IMR-90 (cell line): Measurements from ENCODE around the gene CAMTA1.

ENCODE experiments used
- BHLHE40 ChIP-seq: fragments of 150-350 bp; IDR thresholded peaks from 2 replicates; pipeline ENCODE4 v1.6.1; 2016; ENCODE audit warnings: mild to moderate bottlenecking, low read depth, low read length
- CEBPB ChIP-seq: IDR thresholded peaks from 2 replicates; pipeline ENCODE4 v1.6.1; 2012; ENCODE audit warnings: low read depth, low read length, improper control_type of control experiment
- CHD1 ChIP-seq: IDR thresholded peaks from 2 replicates; pipeline ENCODE4 v1.6.1; 2012; ENCODE audit warnings: low read depth, low read length, improper control_type of control experiment
- MAFK ChIP-seq: IDR thresholded peaks from 2 replicates; pipeline ENCODE4 v1.6.1; 2012; ENCODE audit warnings: low read depth, low read length, improper control_type of control experiment
- MXI1 ChIP-seq: IDR thresholded peaks from 2 replicates; pipeline ENCODE4 v1.6.1; 2012; ENCODE audit warnings: low read depth, mild to moderate bottlenecking, low read length, moderate library complexity, borderline replicate concordance
- NFE2L2 ChIP-seq: fragments of 150-350 bp; IDR thresholded peaks from 2 replicates; pipeline ENCODE4 v1.6.1; 2016; ENCODE audit warnings: low read depth, mild to moderate bottlenecking, low read length
- POLR2A ChIP-seq: IDR thresholded peaks from 2 replicates; pipeline ENCODE4 v1.6.1; 2012; ENCODE audit warnings: mild to moderate bottlenecking, low read depth, low read length
- RAD21 ChIP-seq: IDR thresholded peaks from 2 replicates; pipeline ENCODE4 v1.6.1; 2012; ENCODE audit warnings: low read length, improper control_type of control experiment
- RCOR1 ChIP-seq: IDR thresholded peaks from 2 replicates; pipeline ENCODE4 v1.6.1; 2012; ENCODE audit warnings: mild to moderate bottlenecking, low read length, improper control_type of control experiment; ENCODE audit not compliant: insufficient replicate concordance
- RFX5 ChIP-seq: IDR thresholded peaks from 2 replicates; pipeline ENCODE4 v1.8.0; 2012; ENCODE audit warnings: low read depth, mild to moderate bottlenecking, low read length, moderate library complexity
- SMC3 ChIP-seq: fragments of 150-350 bp; IDR thresholded peaks from 2 replicates; pipeline ENCODE4 v1.6.1; 2016; ENCODE audit warnings: low read depth, mild to moderate bottlenecking, antibody characterized with exemption, low read length, moderate library complexity
- TF ChIP-seq, protein P1 (sequence below): conservative IDR thresholded peaks from 2 replicates; pipeline ENCODE4 v1.5.1; 2012; ENCODE audit warnings: mild to moderate bottlenecking, low read depth, low read length, improper control_type of control experiment
- TF ChIP-seq, protein P2 (sequence below): fragments of 150-350 bp; IDR thresholded peaks from 2 replicates; pipeline ENCODE4 v1.6.1; 2017; ENCODE audit warnings: mild to moderate bottlenecking, antibody characterized with exemption, low read length, low read depth
- TF ChIP-seq, protein P3 (sequence below): fragments of 150-350 bp; IDR thresholded peaks from 2 replicates; pipeline ENCODE4 v1.6.1; 2016; ENCODE audit warnings: low read depth, mild to moderate bottlenecking, low read length, moderate library complexity, borderline replicate concordance

DNA sequence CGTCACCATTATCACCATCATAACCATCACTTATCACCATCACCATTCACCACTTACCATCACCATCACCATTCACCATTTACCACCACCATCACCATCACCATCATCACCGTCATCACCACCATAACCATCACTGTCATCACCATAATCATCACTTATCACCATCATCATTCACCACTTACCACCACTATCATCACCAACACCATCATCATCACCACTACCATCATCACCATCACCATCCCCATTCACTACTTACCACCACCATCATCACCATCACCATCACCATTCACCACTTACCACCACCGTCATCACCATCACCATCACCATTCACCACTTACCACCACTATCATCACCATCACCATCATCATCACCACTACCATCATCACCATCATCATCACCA is 151.8 kb downstream of the CAMTA1 start:
- TF ChIP-seq RFX5 (no peak), POLR2A (no peak), CEBPB (no peak), MXI1 (no peak), SMC3 (no peak), RAD21 (no peak), BHLHE40 (no peak), NFE2L2 (no peak), MAFK (no peak), RCOR1 (no peak), CHD1 (no peak)
- TF ChIP-seq, protein P1, sequence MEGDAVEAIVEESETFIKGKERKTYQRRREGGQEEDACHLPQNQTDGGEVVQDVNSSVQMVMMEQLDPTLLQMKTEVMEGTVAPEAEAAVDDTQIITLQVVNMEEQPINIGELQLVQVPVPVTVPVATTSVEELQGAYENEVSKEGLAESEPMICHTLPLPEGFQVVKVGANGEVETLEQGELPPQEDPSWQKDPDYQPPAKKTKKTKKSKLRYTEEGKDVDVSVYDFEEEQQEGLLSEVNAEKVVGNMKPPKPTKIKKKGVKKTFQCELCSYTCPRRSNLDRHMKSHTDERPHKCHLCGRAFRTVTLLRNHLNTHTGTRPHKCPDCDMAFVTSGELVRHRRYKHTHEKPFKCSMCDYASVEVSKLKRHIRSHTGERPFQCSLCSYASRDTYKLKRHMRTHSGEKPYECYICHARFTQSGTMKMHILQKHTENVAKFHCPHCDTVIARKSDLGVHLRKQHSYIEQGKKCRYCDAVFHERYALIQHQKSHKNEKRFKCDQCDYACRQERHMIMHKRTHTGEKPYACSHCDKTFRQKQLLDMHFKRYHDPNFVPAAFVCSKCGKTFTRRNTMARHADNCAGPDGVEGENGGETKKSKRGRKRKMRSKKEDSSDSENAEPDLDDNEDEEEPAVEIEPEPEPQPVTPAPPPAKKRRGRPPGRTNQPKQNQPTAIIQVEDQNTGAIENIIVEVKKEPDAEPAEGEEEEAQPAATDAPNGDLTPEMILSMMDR = no peak
- TF ChIP-seq, protein P2, sequence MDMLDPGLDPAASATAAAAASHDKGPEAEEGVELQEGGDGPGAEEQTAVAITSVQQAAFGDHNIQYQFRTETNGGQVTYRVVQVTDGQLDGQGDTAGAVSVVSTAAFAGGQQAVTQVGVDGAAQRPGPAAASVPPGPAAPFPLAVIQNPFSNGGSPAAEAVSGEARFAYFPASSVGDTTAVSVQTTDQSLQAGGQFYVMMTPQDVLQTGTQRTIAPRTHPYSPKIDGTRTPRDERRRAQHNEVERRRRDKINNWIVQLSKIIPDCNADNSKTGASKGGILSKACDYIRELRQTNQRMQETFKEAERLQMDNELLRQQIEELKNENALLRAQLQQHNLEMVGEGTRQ = no peak
- TF ChIP-seq, protein P3, sequence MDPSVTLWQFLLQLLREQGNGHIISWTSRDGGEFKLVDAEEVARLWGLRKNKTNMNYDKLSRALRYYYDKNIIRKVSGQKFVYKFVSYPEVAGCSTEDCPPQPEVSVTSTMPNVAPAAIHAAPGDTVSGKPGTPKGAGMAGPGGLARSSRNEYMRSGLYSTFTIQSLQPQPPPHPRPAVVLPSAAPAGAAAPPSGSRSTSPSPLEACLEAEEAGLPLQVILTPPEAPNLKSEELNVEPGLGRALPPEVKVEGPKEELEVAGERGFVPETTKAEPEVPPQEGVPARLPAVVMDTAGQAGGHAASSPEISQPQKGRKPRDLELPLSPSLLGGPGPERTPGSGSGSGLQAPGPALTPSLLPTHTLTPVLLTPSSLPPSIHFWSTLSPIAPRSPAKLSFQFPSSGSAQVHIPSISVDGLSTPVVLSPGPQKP = no peak
